Measurements from ENCODE around the gene CREB3L4.
A peak's percentile ranks its signal among the peaks of the same experiment; 100 is the strongest.

CREB3L4 gene

GRCh38 chr1:153967107-153967999 lies at the start of gene CREB3L4:
TSS of gene CREB3L4 (plus strand) at chr1:153967902. CDS start at chr1:153968526, 624 bp downstream.
- peak; percentile 67 for DNase-seq (ENCODE audit: low read depth)

- DNase-seq (ENCODE audit: low read depth), result no peak
Measured at GRCh38 chr1:153919876-153920852, 47.5 kb upstream of the CREB3L4 start.

GRCh38 chr1:153921080-153921802 lies 46.5 kb upstream of the CREB3L4 start:
- no peak for DNase-seq (ENCODE audit: low read depth)

- no peak for DNase-seq (ENCODE audit: low read depth)
Measured at GRCh38 chr1:153921803-153922075, 46.0 kb upstream of the CREB3L4 start.

- DNase-seq (ENCODE audit: low read depth), result no peak
Measured at GRCh38 chr1:153922076-153922971, 45.4 kb upstream of the CREB3L4 start.

- DNase-seq (ENCODE audit: low read depth), result peak; percentile 95
Measured at GRCh38 chr1:153922972-153923925, 44.5 kb upstream of the CREB3L4 start, which contains the start of gene GATAD2B. TSS of gene GATAD2B (minus strand) at chr1:153922972. CDS start at chr1:153828347, 94,625 bp downstream.

GRCh38 chr1:153926405-153926804 lies 41.3 kb upstream of the CREB3L4 start:
- DNase-seq (ENCODE audit: low read depth), result no peak

- no peak for DNase-seq (ENCODE audit: low read depth)
Measured at GRCh38 chr1:153928245-153928644, 39.5 kb upstream of the CREB3L4 start.

- DNase-seq (ENCODE audit: low read depth), result no peak
Measured at GRCh38 chr1:153928791-153929341, 38.8 kb upstream of the CREB3L4 start.

GRCh38 chr1:153929426-153929825 lies 38.3 kb upstream of the CREB3L4 start:
- no peak for DNase-seq (ENCODE audit: low read depth)

GRCh38 chr1:153929981-153930948 lies 37.4 kb upstream of the CREB3L4 start:
- DNase-seq (ENCODE audit: low read depth), result no peak

GRCh38 chr1:153932156-153933131 lies 35.3 kb upstream of the CREB3L4 start:
- DNase-seq (ENCODE audit: low read depth), result no peak

- DNase-seq (ENCODE audit: low read depth), result no peak
Measured at GRCh38 chr1:153933430-153933829, 34.3 kb upstream of the CREB3L4 start.

GRCh38 chr1:153933955-153934354 lies 33.7 kb upstream of the CREB3L4 start:
- no peak for DNase-seq (ENCODE audit: low read depth)

- DNase-seq (ENCODE audit: low read depth), result no peak
Measured at GRCh38 chr1:153934746-153935145, 33.0 kb upstream of the CREB3L4 start.

- no peak for DNase-seq (ENCODE audit: low read depth)
Measured at GRCh38 chr1:153936011-153936802, 31.5 kb upstream of the CREB3L4 start.

All from stimulated activated CD8-positive, alpha-beta memory T cell treated with anti-CD3 and anti-CD28 coated beads, Interleukin-12 subunit alpha, Interleukin-12 subunit beta, amount 100 ng/mL, for 4 hours (primary cell).